A549 (cell line): Measurements from ENCODE around the gene SHANK1. TPM values are rescaled to one million over a fixed set of nuclear protein-coding genes. Genes with fewer than 3 reads are reported as not detected.
A peak's percentile ranks its signal among the peaks of the same experiment; 100 is the strongest.

Source experiments
- ATAC-seq, 2 experiments: fragments of 200-7000 bp in 1 of 2; fragments of >200 bp in 1 of 2; cut with Nextera tagmentation in 1 of 2; cut with Tn5 transposase in 1 of 2; 3 replicates each; pipeline versions ENCODE4 v1.8.0 to v1.9.1; 2018 to 2020; ENCODE audit warnings: mild to moderate bottlenecking in 1 of 2, moderate library complexity in 1 of 2
- CTCF ChIA-PET: fragments of 300-600 bp; sonication (Branson Sonifier 250); formaldehyde crosslinking; extraction: SDS; loops from one replicate; lab custom pipeline; 2021; ENCODE audit warnings: antibody characterized with exemption, inconsistent platforms; lab: Yijun Ruan, JAX
- POLR2A ChIA-PET: fragments of 350-600 bp; formaldehyde crosslinking; extraction: SDS; loops from one replicate; lab custom pipeline; 2021; ENCODE audit warnings: antibody characterized with exemption, inconsistent platforms; lab: Yijun Ruan, JAX
- DNase-seq, 2 experiments: peaks; one replicate each; pipeline versions ENCODE4 v3.0.0 to v3.0.0-alpha.2; 2011 to 2016; ENCODE audit warnings: low read depth in 1 of 2, low spot score in 1 of 2
- FAIRE-seq: peaks from 2 replicates; lab custom pipeline; 2011; peaks lifted over from hg19 to GRCh38; lab: Jason Lieb, UNC
- H3K27ac ChIP-seq, 2 experiments: fragments of >200 bp; sonication (Bioruptor Twin); formaldehyde crosslinking; 3 replicates each; pipeline ENCODE4 v1.5.1; 2016 to 2017
- H3K4me1 ChIP-seq: fragments of >200 bp; sonication (Bioruptor Twin); formaldehyde crosslinking; 3 replicates; pipeline ENCODE4 v1.6.1; 2016
- H3K4me2 ChIP-seq: fragments of >200 bp; sonication (Bioruptor Twin); formaldehyde crosslinking; 3 replicates; pipeline ENCODE4 v1.6.1; 2016
- H3K4me3 ChIP-seq: fragments of >200 bp; sonication (Bioruptor Twin); formaldehyde crosslinking; 3 replicates; pipeline ENCODE4 v1.5.1; 2016
- H3K9me3 ChIP-seq: fragments of >200 bp; sonication (Bioruptor Twin); formaldehyde crosslinking; 3 replicates; pipeline ENCODE4 v1.6.1; 2016
- BCL3 ChIP-seq: fragments of >200 bp; sonication (Bioruptor Twin); formaldehyde crosslinking; IDR thresholded peaks from 3 replicates; pipeline ENCODE4 v1.6.1; 2016
- CBX2 ChIP-seq: fragments of 200-600 bp; sonication (generic); IDR thresholded peaks from 2 replicates; pipeline ENCODE4 v1.6.1; 2016; ENCODE audit warnings: low read depth, mild to moderate bottlenecking, borderline replicate concordance
- E2F6 ChIP-seq: IDR thresholded peaks from 2 replicates; pipeline ENCODE4 v1.6.1; 2012; ENCODE audit warnings: low read depth, borderline replicate concordance
- EHF ChIP-seq: fragments of 250-450 bp; sonication (Bioruptor Pico); IDR thresholded peaks from 2 replicates; pipeline ENCODE4 v1.5.0; 2020; ENCODE audit warnings: mild to moderate bottlenecking
- EP300 ChIP-seq, 2 experiments: fragments of >200 bp; sonication (Bioruptor Twin); formaldehyde crosslinking; IDR thresholded peaks; 2 replicates in 1 of 2; 3 replicates in 1 of 2; pipeline ENCODE4 v1.6.1; 2016 to 2017
- FOSL2 ChIP-seq, 2 experiments: fragments of 450-650 bp in 1 of 2; fragments of >200 bp in 1 of 2; sonication (Bioruptor Twin) in 1 of 2; formaldehyde crosslinking; IDR thresholded peaks; 2 replicates each; pipeline versions ENCODE4 v1.5.0 to v1.6.1; 2016 to 2020; ENCODE audit warnings: mild to moderate bottlenecking in 1 of 2, moderate library complexity in 1 of 2
- FOXS1 ChIP-seq: fragments of 250-450 bp; sonication (Bioruptor Pico); IDR thresholded peaks from 2 replicates; pipeline ENCODE4 v1.5.0; 2020; ENCODE audit warnings: mild to moderate bottlenecking, moderate library complexity
- HES2 ChIP-seq: fragments of >200 bp; sonication (Bioruptor Twin); formaldehyde crosslinking; IDR thresholded peaks from 2 replicates; pipeline ENCODE4 v1.6.1; 2016
- HEYL ChIP-seq: fragments of 250-450 bp; sonication (Bioruptor Pico); IDR thresholded peaks from 2 replicates; pipeline ENCODE4 v1.8.0; 2021; ENCODE audit warnings: mild to moderate bottlenecking, moderate library complexity
- HMGXB4 ChIP-seq: fragments of 250-450 bp; sonication (Bioruptor Pico); IDR thresholded peaks from 2 replicates; pipeline ENCODE4 v1.5.0; 2021; ENCODE audit warnings: mild to moderate bottlenecking, moderate library complexity, borderline replicate concordance
- JUN ChIP-seq, 2 experiments: fragments of >200 bp; sonication (Bioruptor Twin); formaldehyde crosslinking; IDR thresholded peaks; 2 replicates in 1 of 2; 3 replicates in 1 of 2; pipeline ENCODE4 v1.6.1; 2016 to 2017
- JUNB ChIP-seq: fragments of >200 bp; sonication (Bioruptor Twin); formaldehyde crosslinking; IDR thresholded peaks from 2 replicates; pipeline ENCODE4 v1.6.1; 2016
- MYC ChIP-seq: IDR thresholded peaks from 2 replicates; pipeline ENCODE4 v1.6.1; 2012; ENCODE audit warnings: mild to moderate bottlenecking, inconsistent platforms, low read length, improper control_type of control experiment, borderline replicate concordance
- PBX3 ChIP-seq: IDR thresholded peaks from 2 replicates; pipeline ENCODE4 v1.6.1; 2012
- PHF8 ChIP-seq: fragments of 200-600 bp; sonication (generic); IDR thresholded peaks from 2 replicates; pipeline ENCODE4 v1.6.1; 2016; ENCODE audit warnings: low read depth, mild to moderate bottlenecking, antibody characterized with exemption, moderate library complexity, borderline replicate concordance
- POLR2A ChIP-seq: IDR thresholded peaks from 2 replicates; pipeline ENCODE4 v1.6.1; 2012; ENCODE audit warnings: mild to moderate bottlenecking, low read length
- POLR2AphosphoS2 ChIP-seq: conservative IDR thresholded peaks from 2 replicates; pipeline ENCODE4 v1.6.1; 2012; ENCODE audit warnings: low read length, improper control_type of control experiment, inconsistent platforms
- RARB ChIP-seq: fragments of 250-450 bp; sonication (Bioruptor Pico); IDR thresholded peaks from 2 replicates; pipeline ENCODE4 v1.8.0; 2021; ENCODE audit warnings: mild to moderate bottlenecking, moderate library complexity
- USF2 ChIP-seq: fragments of 450-650 bp; IDR thresholded peaks from 2 replicates; pipeline ENCODE4 v1.6.1; 2014; ENCODE audit warnings: antibody characterized with exemption
- ZFP36 ChIP-seq: fragments of 450-650 bp; IDR thresholded peaks from 2 replicates; pipeline ENCODE4 v1.6.1; 2014; ENCODE audit warnings: borderline replicate concordance; ENCODE audit not compliant: partially characterized antibody
- ZNF302 ChIP-seq: fragments of 250-450 bp; sonication (Bioruptor Pico); IDR thresholded peaks from 2 replicates; pipeline ENCODE4 v1.9.0; 2021; ENCODE audit warnings: inconsistent platforms, mild to moderate bottlenecking, moderate library complexity
- ZSCAN20 ChIP-seq: fragments of 250-450 bp; sonication (Bioruptor Pico); IDR thresholded peaks from 2 replicates; pipeline ENCODE4 v1.8.0; 2022; ENCODE audit warnings: mild to moderate bottlenecking, moderate library complexity
- WGBS: methylation state at CpG from one replicate; pipeline ENCODE4 v1.1.6; 2017; ENCODE audit errors: missing lambda C conversion rate; 5-methylcytosine and 5-hydroxymethylcytosine counted together
- polyA plus RNA-seq, 4 experiments: library from polyadenylated mRNA; depleted of rRNA in 3 of 4; stranded (reverse); fragments of >200 nt; fragmentation: RNase III in 1 of 4; extraction: RNeasy Plus Mini Kit Qiagen cat#74134 plus additional on column Dnase treatment in 1 of 4; gene quantifications; 2 replicates in 3 of 4; 3 replicates in 1 of 4; pipeline ENCODE4 v1.2.3, GENCODE V29; 2011 to 2017

Gene SHANK1
- polyA plus RNA-seq, 2 of the 4 experiments (the other 2 are of a cell fraction), result 0.04 to 0.17 TPM

GRCh38 chr19:50711805-50712204 is 7.8 kb downstream of the SHANK1 start:
- TF ChIP-seq JUN (IDR thresholded peaks at IDR 0.05), result no peak
- TF ChIP-seq ZSCAN20, result no peak
- TF ChIP-seq BCL3, result no peak
- TF ChIP-seq POLR2A, result no peak
- no peak for TF ChIP-seq E2F6
- TF ChIP-seq FOSL2 (IDR thresholded peaks at IDR 0.05), result no peak
- TF ChIP-seq FOSL2 (CRISPR knock-in tag; IDR thresholded peaks at IDR 0.05), result no peak
- TF ChIP-seq HES2, result no peak
- POLR2A ChIA-PET, result no interaction called here
- H3K4me1 ChIP-seq, result no peaks in the 10 kb centered on the region
- WGBS, result 3% methylated on average over 9 of the region's 9 CpGs
- DNase-seq (no peak), FAIRE-seq (no peak), ATAC-seq (no peak)
- CTCF ChIA-PET, result interaction anchor here (1.1 to 8.6 kb wide), 7 partner anchors 9 to 304 kb away, joined by 3 to 119 read pairs (median 10); partner anchors contain the start of genes CLEC11A and SHANK1
- H3K9me3 ChIP-seq, result no peaks in the 10 kb centered on the region
- H3K4me2 ChIP-seq, result no peak overlapping the region
- H3K4me3 ChIP-seq, result no peak overlapping the region
- no peak overlapping the region for H3K27ac ChIP-seq

- Histone ChIP-seq H3K4me3 (no peak overlapping the region), H3K9me3 (no peaks in the 10 kb centered on the region), H3K4me1 (no peaks in the 10 kb centered on the region), H3K27ac (no peak overlapping the region), H3K4me2 (no peak overlapping the region)
- ChIA-PET CTCF (interaction anchor here (1.1 to 8.6 kb wide), 8 partner anchors 11 to 305 kb away, joined by 3 to 119 read pairs (median 4); partner anchors contain the start of genes CLEC11A and SHANK1), POLR2A (no interaction called here)
- FAIRE-seq, result no peak
- WGBS, result 41% methylated on average over 11 of the region's 11 CpGs
- peak; percentile 21 to 36; a peak in 3 of 6 replicates for ATAC-seq
- no peak for DNase-seq
- TF ChIP-seq MYC (no peak), ZNF302 (CRISPR knock-in tag) (no peak), E2F6 (no peak), JUNB (no peak), CBX2 (no peak), FOXS1 (CRISPR knock-in tag) (no peak), EP300 (IDR thresholded peaks at IDR 0.05) (no peak), POLR2AphosphoS2 (no peak), HMGXB4 (CRISPR knock-in tag) (no peak), EHF (no peak), POLR2A (no peak), PBX3 (no peak), ZFP36 (no peak), HEYL (CRISPR knock-in tag) (no peak), RARB (CRISPR knock-in tag) (no peak), PHF8 (no peak), USF2 (no peak), JUN (IDR thresholded peaks at IDR 0.05) (no peak)
Measured at GRCh38 chr19:50711196-50711595, 8.4 kb downstream of the SHANK1 start.
